Renal cortex interstitium (tissue), 15 donors: ENCODE data around the gene BCS1L. TPM values are rescaled to one million over a fixed set of nuclear protein-coding genes. Genes with fewer than 3 reads are reported as not detected.

Source experiments
- DNase-seq, 11 donors: peaks; one replicate each; pipeline ENCODE4 v3.0.0-alpha.2; 2013; ENCODE audit warnings: low read depth in 9 of 11, low spot score in 4 of 11; ENCODE audit errors: extremely low read depth in 1 of 11
- long read RNA-seq, 16 experiments: transcript quantifications; one replicate each; lab custom pipeline, GENCODE V29; 2026
- polyA plus RNA-seq, 3 donors: library from polyadenylated mRNA; unstranded; fragments of 120-200 nt; gene quantifications; one replicate each; pipeline ENCODE4 v1.2.1, GENCODE V29; 2013; ENCODE audit not compliant: insufficient read length in 3 of 3

Gene BCS1L, protein sequence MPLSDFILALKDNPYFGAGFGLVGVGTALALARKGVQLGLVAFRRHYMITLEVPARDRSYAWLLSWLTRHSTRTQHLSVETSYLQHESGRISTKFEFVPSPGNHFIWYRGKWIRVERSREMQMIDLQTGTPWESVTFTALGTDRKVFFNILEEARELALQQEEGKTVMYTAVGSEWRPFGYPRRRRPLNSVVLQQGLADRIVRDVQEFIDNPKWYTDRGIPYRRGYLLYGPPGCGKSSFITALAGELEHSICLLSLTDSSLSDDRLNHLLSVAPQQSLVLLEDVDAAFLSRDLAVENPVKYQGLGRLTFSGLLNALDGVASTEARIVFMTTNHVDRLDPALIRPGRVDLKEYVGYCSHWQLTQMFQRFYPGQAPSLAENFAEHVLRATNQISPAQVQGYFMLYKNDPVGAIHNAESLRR
- 10 to 100 TPM; 47.0 to 61.3 (median 49.1) TPM for polyA plus RNA-seq
- long read RNA-seq, donor 1, partial matches to known transcripts = 0 of 2 reads
- long read RNA-seq, donor 1, other reads (novel, unspliced or antisense) = 0 of 2 reads
- long read RNA-seq, donor 2, partial matches to known transcripts = 0 of 4 reads
- long read RNA-seq, donor 2, other reads (novel, unspliced or antisense) = 0 of 4 reads
- long read RNA-seq, donor 3, partial matches to known transcripts = 14 of 18 reads
- long read RNA-seq, donor 3, other reads (novel, unspliced or antisense) = 0 of 18 reads
- long read RNA-seq, donor 4, partial matches to known transcripts = 42 of 45 reads
- long read RNA-seq, donor 4, other reads (novel, unspliced or antisense) = 0 of 45 reads
- long read RNA-seq, donor 5 = 0 reads
- long read RNA-seq, donor 6, partial matches to known transcripts = 0 of 4 reads
- long read RNA-seq, donor 6, other reads (novel, unspliced or antisense) = 0 of 4 reads
- long read RNA-seq, donor 7, transcript BCS1L-201 (8 exons, 1,454 nt) = major isoform, 8 of 10 reads
- long read RNA-seq, donor 7, partial matches to known transcripts = 0 of 10 reads
- long read RNA-seq, donor 7, other reads (novel, unspliced or antisense) = 0 of 10 reads
- long read RNA-seq, donor 8, transcript BCS1L-201 (8 exons, 1,454 nt) = major isoform, 5 of 11 reads
- long read RNA-seq, donor 8, partial matches to known transcripts = 5 of 11 reads
- long read RNA-seq, donor 8, other reads (novel, unspliced or antisense) = 0 of 11 reads
- long read RNA-seq, donor 9, partial matches to known transcripts = 5 of 11 reads
- long read RNA-seq, donor 9, other reads (novel, unspliced or antisense) = 0 of 11 reads
- long read RNA-seq, donor 10, partial matches to known transcripts = 0 of 5 reads
- long read RNA-seq, donor 10, other reads (novel, unspliced or antisense) = 0 of 5 reads
- long read RNA-seq, donor 11, partial matches to known transcripts = 10 of 20 reads
- long read RNA-seq, donor 11, other reads (novel, unspliced or antisense) = 7 of 20 reads
- long read RNA-seq, donor 12, partial matches to known transcripts = 0 of 1 reads
- long read RNA-seq, donor 12, other reads (novel, unspliced or antisense) = 0 of 1 reads
- long read RNA-seq, donor 13, transcript BCS1L-201 (8 exons, 1,454 nt) = major isoform, 9 of 52 reads
- long read RNA-seq, donor 13, partial matches to known transcripts = 41 of 52 reads
- long read RNA-seq, donor 13, other reads (novel, unspliced or antisense) = 0 of 52 reads
- long read RNA-seq, donor 14, partial matches to known transcripts = 0 of 4 reads
- long read RNA-seq, donor 14, other reads (novel, unspliced or antisense) = 0 of 4 reads
- long read RNA-seq, donor 15, partial matches to known transcripts = 5 of 10 reads
- long read RNA-seq, donor 15, other reads (novel, unspliced or antisense) = 0 of 10 reads
- long read RNA-seq, donor 16, transcript BCS1L-201 (8 exons, 1,454 nt) = major isoform, 13 of 124 reads
- long read RNA-seq, donor 16, partial matches to known transcripts = 73 of 124 reads
- long read RNA-seq, donor 16, other reads (novel, unspliced or antisense) = 32 of 124 reads

DNA sequence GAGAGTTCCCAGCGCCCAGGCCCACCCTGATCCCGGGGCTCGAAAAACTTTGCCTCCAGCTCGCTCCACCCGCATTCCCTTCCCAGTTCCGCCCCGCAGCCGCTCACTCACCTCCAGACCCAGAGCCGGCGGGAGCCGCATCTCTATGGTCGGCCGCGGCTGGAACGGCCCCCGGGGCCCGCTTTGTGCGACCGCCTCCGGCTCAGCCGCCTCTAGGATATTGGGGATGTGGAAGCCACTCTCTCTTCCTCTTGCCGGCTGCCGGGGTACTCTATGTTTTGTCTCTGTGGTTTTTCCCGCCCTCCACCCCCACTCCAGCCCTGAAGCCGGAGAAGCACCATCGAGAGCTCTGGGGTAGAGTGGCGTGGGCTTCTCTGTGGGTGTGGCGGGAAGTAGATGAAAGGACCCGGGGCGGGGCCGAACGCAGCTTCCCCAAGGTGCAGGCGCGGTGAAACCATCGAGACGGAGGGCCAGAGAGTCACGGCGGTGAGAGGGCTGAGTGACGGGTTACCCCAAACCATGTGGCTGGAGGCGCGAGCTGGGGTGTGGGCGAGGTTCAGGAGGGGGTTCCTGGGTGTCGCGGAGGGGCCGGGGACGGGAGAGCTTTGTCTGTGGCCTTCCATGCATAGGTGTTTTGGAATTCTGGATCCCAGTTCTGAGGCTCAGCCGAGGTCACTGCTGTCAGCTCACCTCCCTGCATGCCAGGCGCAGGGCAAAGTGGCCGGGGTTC is at the start of gene BCS1L, which contains the start of gene ZNF142:
Gene BCS1L (plus strand): TSS at position 426 of the 730 bp plus-strand sequence. CDS start 1,305 bp downstream, outside the sequence.
Gene ZNF142 (minus strand): TSS at position 366 of the 730 bp plus-strand sequence. CDS start 3,194 bp downstream, outside the sequence.
- DNase-seq = peak; percentile 50 to 88 (median 81)

DNA sequence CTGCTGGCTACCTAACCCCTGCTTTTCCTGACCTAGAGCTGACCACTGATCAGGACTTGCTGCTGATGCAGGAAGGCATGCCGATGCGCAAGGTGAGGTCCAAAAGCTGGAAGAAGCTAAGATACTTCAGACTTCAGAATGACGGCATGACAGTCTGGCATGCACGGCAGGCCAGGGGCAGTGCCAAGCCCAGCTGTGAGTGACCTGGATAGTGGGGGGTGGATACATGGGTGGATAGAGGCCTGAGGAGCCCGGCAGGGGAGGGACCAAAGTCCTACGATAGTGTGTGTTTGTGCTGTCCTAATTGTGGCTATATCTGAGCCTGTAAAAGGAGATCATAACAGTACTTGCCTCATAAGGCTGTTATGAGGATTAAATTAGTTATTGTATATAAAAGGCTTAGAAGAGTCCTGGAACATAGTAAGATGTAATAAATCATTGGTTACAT is 43.6 kb upstream of the BCS1L start:
- no peak for DNase-seq

- DNase-seq = no peak
Observed at GRCh38 chr2:218618102-218618860, 41.2 kb upstream of the BCS1L start.

GRCh38 chr2:218621007-218621406 is 38.5 kb upstream of the BCS1L start:
- no peak for DNase-seq

DNA sequence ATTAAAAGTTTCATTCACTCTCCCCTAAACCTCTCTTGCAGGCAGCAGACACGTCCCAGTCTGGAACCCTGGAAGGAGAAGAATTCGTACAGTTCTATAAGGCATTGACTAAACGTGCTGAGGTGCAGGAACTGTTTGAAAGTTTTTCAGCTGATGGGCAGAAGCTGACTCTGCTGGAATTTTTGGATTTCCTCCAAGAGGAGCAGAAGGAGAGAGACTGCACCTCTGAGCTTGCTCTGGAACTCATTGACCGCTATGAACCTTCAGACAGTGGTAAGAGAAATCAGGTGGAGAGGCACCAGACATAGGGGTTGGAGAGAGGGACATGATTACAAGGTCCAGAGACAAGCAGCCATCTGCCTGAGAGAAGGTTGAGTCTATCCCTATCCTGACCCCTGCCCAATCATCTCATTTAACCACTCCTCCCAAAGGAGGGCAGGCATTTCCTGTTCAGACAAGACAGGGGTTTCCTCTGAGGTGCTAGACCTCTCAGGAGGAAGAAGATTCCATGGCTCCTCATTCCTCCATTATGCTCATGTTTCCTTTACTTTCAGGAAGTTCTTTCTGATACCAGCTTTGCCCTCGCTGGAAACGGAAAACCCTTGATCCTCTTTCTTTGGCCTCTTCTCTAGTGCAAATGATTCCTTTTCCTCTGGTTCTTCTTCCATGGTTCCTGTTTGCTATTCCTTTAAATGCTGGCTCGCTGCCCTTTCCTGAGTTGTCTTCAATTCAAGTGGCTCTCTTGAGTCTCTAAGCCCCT is 36.7 kb upstream of the BCS1L start:
- no peak for DNase-seq

DNA sequence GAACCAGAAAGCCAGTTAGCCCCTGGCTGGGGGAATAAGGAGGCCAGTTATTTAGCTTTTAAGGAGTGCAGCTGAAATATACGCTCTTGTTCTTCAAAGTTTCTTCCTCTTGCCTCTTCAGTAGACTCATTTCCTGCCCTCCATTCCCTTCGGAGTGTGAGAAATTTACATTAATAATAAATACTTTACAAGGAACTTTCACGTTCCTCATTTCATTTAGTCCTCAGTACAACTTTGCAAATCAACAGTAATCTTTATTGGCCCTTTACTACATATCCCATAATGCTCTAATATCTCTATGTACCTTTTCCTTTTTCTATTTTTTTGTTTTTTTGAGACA is 36.1 kb upstream of the BCS1L start:
- DNase-seq = no peak

- no peak for DNase-seq
Observed at GRCh38 chr2:218626369-218626768, 33.1 kb upstream of the BCS1L start.

- DNase-seq = no peak
Observed at GRCh38 chr2:218627939-218628338, 31.5 kb upstream of the BCS1L start.

- DNase-seq = no peak
Observed at GRCh38 chr2:218631837-218632236, 27.6 kb upstream of the BCS1L start.

DNA sequence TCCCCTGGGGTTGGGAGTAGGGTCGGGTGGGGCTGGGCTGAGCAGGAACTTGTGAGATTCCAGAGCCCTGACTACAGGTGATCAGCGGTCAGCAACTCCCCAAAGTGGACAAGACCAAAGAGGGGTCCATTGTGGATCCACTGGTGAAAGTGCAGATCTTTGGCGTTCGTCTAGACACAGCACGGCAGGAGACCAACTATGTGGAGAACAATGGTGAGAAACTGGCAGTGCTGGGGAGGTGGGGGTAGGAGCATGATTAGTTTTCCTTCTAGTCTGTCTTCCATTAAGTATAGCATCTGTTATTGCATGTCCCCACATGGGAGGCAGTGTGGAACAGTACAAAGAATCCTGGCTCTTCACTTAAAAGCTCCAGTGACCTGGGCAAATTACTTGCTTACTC is 23.8 kb upstream of the BCS1L start:
- no peak for DNase-seq

DNA sequence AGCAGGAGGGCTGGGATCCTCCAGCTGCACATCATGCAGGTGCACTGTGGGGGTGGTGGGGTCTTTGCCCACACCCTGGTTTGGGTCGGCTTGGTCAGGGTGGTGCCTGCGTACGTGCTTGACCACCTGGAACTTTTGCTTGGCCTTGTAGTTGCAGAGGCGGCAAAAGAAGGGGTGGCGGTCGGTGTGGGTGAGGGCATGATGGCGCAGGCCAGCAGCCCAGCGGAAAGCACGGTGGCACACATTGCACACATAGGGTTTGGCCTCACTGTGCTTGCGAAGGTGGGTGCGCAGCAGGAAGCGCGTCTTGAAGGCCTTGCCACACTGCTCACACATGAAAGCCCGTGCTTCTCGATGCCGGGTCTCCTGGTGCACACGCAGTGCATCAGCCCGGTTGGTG is 21.1 kb upstream of the BCS1L start:
- no peak for DNase-seq

DNA sequence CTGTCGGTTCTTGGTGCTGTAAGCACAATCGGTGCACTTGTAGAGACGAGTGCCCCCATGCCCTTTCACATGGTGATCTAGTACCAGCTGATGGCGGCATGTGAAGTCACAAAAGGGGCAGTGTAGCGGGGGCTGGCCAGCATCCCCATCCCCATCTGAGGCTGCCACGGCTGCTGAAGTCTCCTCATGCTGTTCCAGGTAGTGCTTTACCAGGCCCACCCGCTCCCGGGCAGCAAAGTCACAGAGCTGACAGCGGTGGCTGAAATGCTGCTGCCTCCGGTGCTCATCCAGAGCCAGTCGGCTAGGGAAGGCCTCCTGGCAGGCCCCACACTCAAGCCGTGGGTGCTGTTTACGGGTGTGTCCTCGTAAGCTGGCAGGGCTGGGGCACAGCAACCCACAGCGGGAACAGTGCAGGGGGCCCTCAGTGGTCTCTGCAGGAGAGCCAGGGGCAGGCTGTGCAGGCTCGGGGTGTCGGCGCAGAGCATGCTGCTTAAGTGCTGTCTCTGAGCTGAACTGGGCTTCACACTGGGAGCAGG is 17.3 kb upstream of the BCS1L start:
- no peak for DNase-seq

DNA sequence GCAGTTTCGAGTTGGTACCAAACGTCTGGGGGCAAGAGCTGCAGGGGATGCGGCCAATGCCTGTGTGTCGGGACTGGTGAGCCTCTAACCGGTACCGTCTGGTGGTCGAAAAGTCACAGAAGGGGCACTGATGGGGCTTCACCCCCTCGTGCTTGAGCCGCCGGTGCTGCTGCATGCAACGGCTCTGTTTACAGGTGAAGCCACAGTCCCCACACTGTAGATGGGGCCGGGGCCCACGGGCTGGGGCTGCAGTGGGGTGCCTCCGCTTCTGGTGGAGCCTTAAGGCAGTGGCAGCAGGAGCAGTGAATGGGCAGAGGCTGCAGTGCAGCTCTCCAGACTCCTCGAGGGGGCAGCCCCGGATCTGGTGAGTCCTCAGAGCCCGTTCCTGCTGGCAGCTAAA is 16.7 kb upstream of the BCS1L start:
- DNase-seq = no peak

DNA sequence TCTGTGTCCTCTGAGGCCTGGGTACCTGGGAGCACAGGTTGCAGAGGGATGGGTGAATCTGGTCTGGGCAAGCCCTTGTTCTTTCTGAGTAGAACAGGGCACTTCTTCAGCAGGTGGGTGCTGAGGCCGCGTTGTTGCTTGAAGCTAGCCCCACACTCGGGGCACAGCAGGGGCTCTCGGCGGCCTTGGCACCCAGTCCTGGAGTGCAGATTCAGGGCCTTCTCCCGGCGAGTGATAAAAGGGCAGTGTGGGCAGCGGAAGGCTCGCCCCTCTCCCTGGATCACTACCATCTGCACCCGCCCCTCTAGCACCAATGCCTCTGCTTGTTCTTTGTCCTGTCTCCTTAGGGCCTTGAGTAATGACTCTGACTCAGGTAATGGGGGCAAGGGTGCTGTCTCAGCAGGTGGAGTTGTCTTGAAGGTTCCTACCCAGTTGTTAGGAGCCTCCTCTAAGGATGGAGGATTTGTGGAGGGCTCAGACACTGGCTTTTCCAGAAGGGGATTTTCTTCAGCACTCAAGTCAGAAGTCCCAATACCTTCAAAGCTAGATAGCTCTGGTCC is 15.7 kb upstream of the BCS1L start:
- no peak for DNase-seq

- DNase-seq = no peak
Observed at GRCh38 chr2:218644721-218645120, 14.8 kb upstream of the BCS1L start.
